Spinal cord (tissue), 10 donors: ENCODE measurements around the gene BCOR. TPM values are rescaled to one million over a fixed set of nuclear protein-coding genes. Genes with fewer than 3 reads are reported as not detected.

Source experiments
- DNase-seq, 6 donors: peaks; one replicate each; pipeline versions ENCODE4 v3.0.0 to v3.0.0-alpha.2; 2013 to 2015; ENCODE audit warnings: low spot score in 6 of 6, low read depth in 4 of 6
- H3K27ac ChIP-seq: one replicate; pipeline ENCODE4 v1.5.1; 2013; ENCODE audit warnings: low read depth, low read length, control low read depth
- H3K27me3 ChIP-seq: one replicate; pipeline ENCODE4 v1.6.1; 2013; ENCODE audit warnings: low read length; ENCODE audit not compliant: control insufficient read depth, insufficient read depth
- H3K36me3 ChIP-seq: one replicate; pipeline ENCODE4 v1.6.1; 2013; ENCODE audit warnings: low read length; ENCODE audit not compliant: control insufficient read depth, insufficient read depth
- H3K4me1 ChIP-seq: one replicate; pipeline ENCODE4 v1.6.1; 2013; ENCODE audit warnings: low read length; ENCODE audit not compliant: control insufficient read depth, insufficient read depth
- H3K4me3 ChIP-seq: one replicate; pipeline ENCODE4 v1.5.1; 2013; ENCODE audit warnings: low read depth, low read length, control low read depth
- H3K9me3 ChIP-seq: one replicate; pipeline ENCODE4 v1.6.1; 2013; ENCODE audit warnings: low read length; ENCODE audit not compliant: control insufficient read depth, insufficient read depth
- WGBS: methylation state at CpG from one replicate; pipeline ENCODE4 v1.1.5; 2013; ENCODE audit warnings: missing lambda C conversion rate; ENCODE audit not compliant: insufficient coverage; 5-methylcytosine and 5-hydroxymethylcytosine counted together
- polyA plus RNA-seq, 2 donors: library from polyadenylated mRNA; unstranded; fragments of 120-200 nt; gene quantifications; one replicate each; pipeline ENCODE4 v1.2.1, GENCODE V29; 2013; ENCODE audit not compliant: insufficient read length in 2 of 2
- total RNA-seq, 2 donors: library from RNA; depleted of rRNA in 1 of 2; stranded (reverse); fragments of 120-200 nt in 1 of 2; fragments of >200 nt in 1 of 2; gene quantifications; one replicate each; pipeline versions ENCODE4 v1.2.3 to v1.2.4, GENCODE V29; 2013 to 2014
- donor health status: healthy.

Gene BCOR
- total and polyA plus RNA-seq, 4 donors: 26.7 to 32.3 (median 31.6) TPM

DNA sequence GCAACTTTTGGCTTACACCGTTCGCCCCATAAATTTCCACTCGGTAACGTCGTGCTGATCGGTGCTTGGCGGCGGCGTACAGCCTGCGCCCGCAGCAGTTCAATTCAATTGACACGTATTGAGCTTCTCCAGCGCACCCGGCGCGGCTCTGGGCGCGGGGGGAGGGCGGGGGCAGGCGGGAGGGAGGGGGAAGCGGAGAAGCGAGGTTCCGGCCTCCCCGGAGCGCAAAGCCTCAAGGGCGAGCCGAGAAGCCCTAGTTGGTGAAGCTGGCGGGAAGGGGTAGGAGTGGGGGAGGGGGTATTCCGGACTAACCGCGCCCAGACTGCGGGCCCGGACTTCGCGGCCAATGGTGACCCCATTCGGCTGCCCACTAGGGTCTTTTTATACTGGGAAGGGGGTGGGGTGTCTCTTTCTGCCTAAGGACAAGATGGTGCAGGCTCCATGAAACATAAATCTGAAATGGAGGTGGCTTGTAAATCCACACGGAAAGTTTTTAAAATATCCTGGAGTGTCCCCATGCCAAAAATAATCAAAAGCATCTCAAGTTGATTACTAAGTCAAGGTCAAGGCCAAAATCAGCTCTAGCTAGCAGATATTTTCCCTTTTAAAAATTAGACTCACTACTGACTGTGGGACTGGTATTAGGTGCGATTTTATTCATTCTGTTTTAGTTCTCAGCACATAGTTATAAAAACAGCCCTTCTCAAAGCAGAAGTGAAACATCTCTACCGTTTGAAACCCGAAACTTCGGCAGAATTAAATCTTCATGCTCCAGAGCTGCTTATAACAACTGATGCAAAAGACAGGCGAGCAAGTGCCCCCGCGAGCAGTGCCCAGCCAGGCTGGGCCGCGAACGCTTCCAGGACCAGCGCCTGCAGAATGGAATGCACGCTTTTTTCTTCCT lies 1.5 kb upstream of the BCOR start:
- WGBS: 11% methylated on average over 23 of the region's 49 CpGs
- Histone ChIP-seq H3K9me3 (no peaks in the 10 kb centered on the region), H3K36me3 (peaks cover 3% of the 10 kb centered on the region), H3K4me3 (peak overlapping the region; percentile 48), H3K4me1 (peaks cover 41% of the 10 kb centered on the region), H3K27ac (no peak overlapping the region), H3K27me3 (peaks cover 46% of the 10 kb centered on the region)
- peak in 2 of 6 donors; percentile 44 to 56 for DNase-seq

- Histone ChIP-seq H3K27ac (peak overlapping the region; percentile 67), H3K4me1 (peaks cover 48% of the 10 kb centered on the region), H3K9me3 (no peaks in the 10 kb centered on the region), H3K4me3 (peak overlapping the region; percentile 48), H3K36me3 (peaks cover 3% of the 10 kb centered on the region), H3K27me3 (peaks cover 52% of the 10 kb centered on the region)
- whole genome bisulfite sequencing: 5% methylated on average over 71 of the region's 75 CpGs
- peak in 2 of 6 donors; percentile 79 to 81 for DNase-seq
These were observed 701 bp upstream of the BCOR start for GRCh38 chrX:40098264-40099054.

GRCh38 chrX:40097141-40097503 lies 636 bp downstream of the BCOR start:
- H3K27me3 ChIP-seq: peaks cover 47% of the 10 kb centered on the region
- H3K36me3 ChIP-seq: peaks cover 3% of the 10 kb centered on the region
- DNase-seq: peak in 2 of 6 donors; percentile 42 to 55
- peak overlapping the region; percentile 62 for H3K4me3 ChIP-seq
- 6% methylated on average over 39 of the region's 42 CpGs for WGBS
- H3K27ac ChIP-seq: peak overlapping the region; percentile 82
- H3K4me1 ChIP-seq: peaks cover 41% of the 10 kb centered on the region
- H3K9me3 ChIP-seq: no peaks in the 10 kb centered on the region

- DNase-seq: peak in 2 of 6 donors; percentile 67 to 72
- 5% methylated on average over 57 of the region's 66 CpGs for WGBS
- peak overlapping the region; percentile 62 for H3K4me3 ChIP-seq
- no peaks in the 10 kb centered on the region for H3K9me3 ChIP-seq
- H3K4me1 ChIP-seq: peaks cover 46% of the 10 kb centered on the region
- H3K27ac ChIP-seq: peak overlapping the region; percentile 82
- H3K27me3 ChIP-seq: peaks cover 47% of the 10 kb centered on the region
- H3K36me3 ChIP-seq: peaks cover 3% of the 10 kb centered on the region
These were observed 1.2 kb downstream of the BCOR start for GRCh38 chrX:40096395-40097091.

GRCh38 chrX:40095583-40096394 lies 2.0 kb downstream of the BCOR start:
- H3K4me1 ChIP-seq: peaks cover 50% of the 10 kb centered on the region
- WGBS: 7% methylated on average over 64 of the region's 80 CpGs
- DNase-seq: peak in 1 of 6 donors; percentile 66
- no peaks in the 10 kb centered on the region for H3K36me3 ChIP-seq
- H3K27ac ChIP-seq: peak overlapping the region; percentile 82
- H3K9me3 ChIP-seq: no peaks in the 10 kb centered on the region
- peak overlapping the region; percentile 62 for H3K4me3 ChIP-seq
- peaks cover 44% of the 10 kb centered on the region for H3K27me3 ChIP-seq

GRCh38 chrX:40094900-40095582 lies 2.7 kb downstream of the BCOR start:
- DNase-seq: peak in 1 of 6 donors; percentile 57
- no peaks in the 10 kb centered on the region for H3K36me3 ChIP-seq
- H3K27ac ChIP-seq: peak overlapping the region; percentile 49
- peak overlapping the region; percentile 37 for H3K4me3 ChIP-seq
- H3K27me3 ChIP-seq: peaks cover 48% of the 10 kb centered on the region
- H3K4me1 ChIP-seq: peaks cover 52% of the 10 kb centered on the region
- whole genome bisulfite sequencing: 5% methylated on average over 30 of the region's 33 CpGs
- H3K9me3 ChIP-seq: no peaks in the 10 kb centered on the region

GRCh38 chrX:40094041-40094899 lies 3.5 kb downstream of the BCOR start:
- H3K4me1 ChIP-seq: peaks cover 50% of the 10 kb centered on the region
- H3K27me3 ChIP-seq: peaks cover 52% of the 10 kb centered on the region

GRCh38 chrX:40093586-40093985 lies 4.2 kb downstream of the BCOR start:
- DNase-seq: no peak
- Histone ChIP-seq H3K27me3 (peaks cover 52% of the 10 kb centered on the region), H3K4me1 (peaks cover 52% of the 10 kb centered on the region), H3K9me3 (no peaks in the 10 kb centered on the region), H3K4me3 (peak overlapping the region; percentile 37), H3K36me3 (no peaks in the 10 kb centered on the region), H3K27ac (peak overlapping the region; percentile 25)
- WGBS: 12% methylated on average over 6 of the region's 10 CpGs

More at GRCh38 chrX:40094041-40094899, 3.5 kb downstream of the BCOR start:
- WGBS: 4% methylated on average over 74 of the region's 76 CpGs
- peak overlapping the region; percentile 37 for H3K4me3 ChIP-seq
- peak in 2 of 6 donors; percentile 77 to 83 for DNase-seq
- peak overlapping the region; percentile 49 for H3K27ac ChIP-seq
- no peaks in the 10 kb centered on the region for H3K36me3 ChIP-seq
- H3K9me3 ChIP-seq: no peaks in the 10 kb centered on the region
